Breast epithelium (tissue), 3 donors: ENCODE data around the gene LPO.

Source experiments
- CTCF ChIP-seq, 3 donors: fragments of 450-650 bp; IDR thresholded peaks; one replicate each; pipeline ENCODE4 v1.5.1; 2016 to 2017; ENCODE audit warnings: antibody characterized with exemption in 3 of 3, mild to moderate bottlenecking in 3 of 3, moderate library complexity in 3 of 3
- POLR2A ChIP-seq: fragments of 450-650 bp; IDR thresholded peaks from one replicate; pipeline ENCODE4 v1.6.1; 2016; ENCODE audit warnings: antibody characterized with exemption, mild to moderate bottlenecking, moderate library complexity

GRCh38 chr17:58232707-58233156 lies 5.7 kb upstream of the LPO start:
- no peak for TF ChIP-seq CTCF (IDR thresholded peaks at IDR 0.05)
- TF ChIP-seq POLR2A: no peak
